Large intestine (tissue), 3 donors: ENCODE measurements around the gene DPT. TPM values are rescaled to one million over a fixed set of nuclear protein-coding genes. Genes with fewer than 3 reads are reported as not detected.

Source experiments
- DNase-seq, 2 donors: peaks; one replicate each; pipeline versions ENCODE4 v3.0.0 to v3.0.0-alpha.2; 2013
- H3K27ac ChIP-seq: one replicate; pipeline ENCODE4 v1.5.1; 2013; ENCODE audit warnings: low read length
- H3K27me3 ChIP-seq: 2 replicates; pipeline ENCODE4 v1.6.1; 2013; ENCODE audit warnings: low read length; ENCODE audit not compliant: control insufficient read depth, insufficient read depth
- H3K36me3 ChIP-seq: 2 replicates; pipeline ENCODE4 v1.6.1; 2013; ENCODE audit warnings: low read length; ENCODE audit not compliant: control insufficient read depth, insufficient read depth
- H3K4me1 ChIP-seq: one replicate; pipeline ENCODE4 v1.6.1; 2013; ENCODE audit warnings: low read length; ENCODE audit not compliant: control insufficient read depth, insufficient read depth
- H3K4me3 ChIP-seq: one replicate; pipeline ENCODE4 v1.5.1; 2013; ENCODE audit warnings: low read length
- H3K9me3 ChIP-seq: one replicate; pipeline ENCODE4 v1.6.1; 2013; ENCODE audit warnings: mild to moderate bottlenecking, low read depth, low read length, moderate library complexity; ENCODE audit not compliant: control insufficient read depth
- WGBS: methylation state at CpG from one replicate; pipeline ENCODE4 v1.1.5; 2013; ENCODE audit warnings: low lambda C conversion rate; ENCODE audit not compliant: insufficient coverage; 5-methylcytosine and 5-hydroxymethylcytosine counted together
- polyA plus RNA-seq: library from polyadenylated mRNA; unstranded; fragments of 120-200 nt; gene quantifications from one replicate; pipeline ENCODE4 v1.2.1, GENCODE V29; 2013

Gene DPT
- polyA plus RNA-seq, 1 donor, result 11.4 TPM

DNA sequence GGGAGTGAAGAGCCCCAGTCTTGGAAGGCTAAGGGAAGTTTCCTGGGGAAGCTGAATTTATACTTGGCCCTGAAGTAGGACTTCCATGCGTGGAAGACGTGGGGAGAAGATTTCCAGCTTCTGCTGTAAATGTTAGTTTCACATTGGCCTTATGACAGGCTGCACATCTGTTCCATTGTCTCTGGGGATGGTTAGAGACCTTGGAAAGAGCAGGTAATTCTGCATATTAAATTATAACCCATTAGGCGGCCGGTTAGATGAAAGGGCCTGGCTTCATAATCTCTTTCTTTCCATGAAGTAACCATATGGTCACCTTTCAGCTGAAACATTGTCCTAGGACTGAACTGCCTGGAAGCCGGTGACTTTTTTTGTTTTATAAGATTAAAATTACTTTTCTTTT is 37.5 kb downstream of the DPT start:
- WGBS, result 94% methylated on average over 3 of the region's 5 CpGs
- peaks cover 43% of the 10 kb centered on the region for H3K4me1 ChIP-seq
- H3K4me3 ChIP-seq, result no peak overlapping the region
- no peak for DNase-seq
- H3K27me3 ChIP-seq, result no peaks in the 10 kb centered on the region
- no peaks in the 10 kb centered on the region for H3K36me3 ChIP-seq
- no peaks in the 10 kb centered on the region for H3K9me3 ChIP-seq
- no peak overlapping the region for H3K27ac ChIP-seq

DNA sequence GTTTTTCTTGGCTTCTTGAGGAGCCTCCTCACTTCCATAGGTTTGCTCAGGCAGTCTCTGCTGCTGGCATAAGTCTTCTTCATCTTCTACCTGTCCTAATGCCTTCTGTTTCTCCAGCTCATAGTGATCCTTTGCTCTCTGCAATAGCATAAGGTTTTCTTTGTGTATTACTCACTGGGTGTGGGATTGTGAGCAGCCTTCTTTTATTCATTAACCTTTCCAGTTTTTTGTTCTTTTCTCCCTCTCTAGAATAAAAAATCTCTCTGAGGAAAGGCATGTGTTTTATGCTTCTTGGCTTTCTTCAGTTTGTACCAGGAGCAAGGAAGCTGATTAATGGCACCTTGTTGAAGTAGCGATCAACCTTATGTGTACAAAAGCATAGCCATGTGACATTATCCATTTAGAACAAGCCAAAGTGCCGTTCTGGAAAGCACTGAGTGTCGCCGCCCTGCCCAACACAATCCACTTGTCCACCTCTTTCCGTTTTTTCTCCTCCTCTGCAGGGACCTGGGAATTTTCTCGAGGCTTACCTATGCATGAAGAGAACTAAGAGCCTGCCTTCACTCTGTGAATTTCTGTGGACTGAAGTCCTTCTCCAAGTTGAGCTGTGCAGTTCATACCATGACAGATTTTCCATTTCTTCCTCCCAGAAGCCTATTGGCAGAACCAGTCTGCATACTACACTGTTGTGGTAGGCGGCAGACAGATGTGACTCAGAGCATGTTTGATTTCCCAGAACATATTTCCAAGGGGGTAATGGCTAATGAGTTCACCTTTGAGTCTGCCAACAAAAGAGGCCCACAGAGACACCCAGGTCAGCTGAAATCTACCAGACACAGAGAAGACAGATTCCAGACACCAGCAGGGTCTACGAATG is 39.0 kb downstream of the DPT start:
- WGBS, result 86% methylated on average over 1 of the region's 8 CpGs
- Histone ChIP-seq H3K36me3 (no peaks in the 10 kb centered on the region), H3K27me3 (no peaks in the 10 kb centered on the region), H3K27ac (peak overlapping the region; percentile 29), H3K4me3 (no peak overlapping the region), H3K9me3 (no peaks in the 10 kb centered on the region), H3K4me1 (peaks cover 34% of the 10 kb centered on the region)
- peak; percentile 48 to 71 for DNase-seq

DNA sequence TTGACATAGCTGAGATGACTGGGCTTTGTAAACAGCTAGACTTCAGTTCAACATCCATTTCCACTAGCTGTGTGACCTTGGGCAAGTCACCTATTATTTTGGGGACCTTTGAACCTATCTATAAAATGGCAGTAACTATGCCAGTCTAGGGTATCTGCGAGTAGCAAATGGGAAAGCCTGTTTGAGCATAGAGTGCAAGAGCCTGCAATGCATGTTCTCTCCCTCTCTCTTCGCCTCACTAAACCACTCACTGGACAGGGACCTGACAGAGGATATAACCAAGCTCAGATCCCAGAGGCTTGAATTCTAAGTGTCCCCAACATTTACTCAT is 39.7 kb downstream of the DPT start:
- Histone ChIP-seq H3K36me3 (no peaks in the 10 kb centered on the region), H3K4me3 (no peak overlapping the region), H3K27ac (no peak overlapping the region), H3K4me1 (peaks cover 30% of the 10 kb centered on the region), H3K9me3 (no peaks in the 10 kb centered on the region), H3K27me3 (no peaks in the 10 kb centered on the region)
- DNase-seq, result no peak
- no CpG with 5 or more reads among the region's 2 CpGs for WGBS

DNA sequence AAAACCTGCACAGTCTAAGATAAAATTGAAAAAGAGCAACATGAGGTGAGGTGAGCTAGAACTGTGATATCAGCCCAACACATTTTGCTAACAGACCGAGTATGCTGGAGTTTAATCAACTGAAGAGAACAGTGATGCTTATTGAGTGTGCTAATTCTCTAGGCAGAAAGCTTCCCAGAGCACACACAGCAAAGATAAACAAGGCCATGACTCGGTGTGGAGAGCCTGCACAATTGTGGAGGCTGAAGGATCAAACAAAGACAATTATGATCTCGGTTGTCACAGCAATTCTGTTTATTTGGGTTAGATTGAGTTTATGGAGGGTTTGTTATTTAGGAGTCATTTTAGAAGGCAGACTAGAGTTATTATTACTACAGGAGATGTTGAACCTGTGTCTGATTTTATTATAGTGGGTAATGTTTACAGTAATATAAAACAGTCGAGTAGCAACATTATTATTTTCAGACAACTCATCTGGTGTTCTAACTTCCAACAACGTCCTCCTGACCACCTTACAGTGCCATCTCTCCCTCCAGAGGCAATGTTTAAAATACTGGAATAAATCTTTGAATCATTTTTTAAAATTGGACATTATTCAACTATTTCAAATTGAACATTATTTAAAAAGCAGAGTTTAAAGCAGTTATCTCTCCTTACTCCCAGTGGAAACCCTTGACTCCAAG is 40.2 kb downstream of the DPT start:
- DNase-seq, result no peak
- Histone ChIP-seq H3K27me3 (no peaks in the 10 kb centered on the region), H3K9me3 (no peaks in the 10 kb centered on the region), H3K4me3 (no peak overlapping the region), H3K27ac (no peak overlapping the region), H3K4me1 (peaks cover 26% of the 10 kb centered on the region), H3K36me3 (no peaks in the 10 kb centered on the region)
- 0% methylated on average over 1 of the region's 5 CpGs for WGBS

DNA sequence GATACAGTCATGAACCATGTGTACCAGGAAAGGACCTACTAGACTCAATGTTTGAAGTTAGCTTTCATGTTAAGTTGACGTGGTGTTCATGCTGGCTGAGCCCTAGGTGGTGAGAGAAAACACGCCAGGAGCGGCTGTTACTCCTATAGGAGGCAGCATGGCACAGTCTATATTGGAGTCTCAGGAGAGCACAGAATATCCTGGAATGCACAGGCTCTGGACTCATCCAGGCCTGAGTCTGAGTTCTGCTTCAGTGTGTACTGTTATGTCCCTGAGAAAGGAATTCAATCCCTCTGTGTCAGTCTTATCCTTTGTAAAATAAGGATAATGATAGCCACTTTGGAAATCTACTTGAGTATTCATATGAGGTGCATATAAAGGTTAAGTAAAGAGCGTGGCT is 41.2 kb downstream of the DPT start:
- Histone ChIP-seq H3K36me3 (no peaks in the 10 kb centered on the region), H3K27me3 (no peaks in the 10 kb centered on the region), H3K27ac (no peak overlapping the region), H3K4me1 (peaks cover 21% of the 10 kb centered on the region), H3K4me3 (no peak overlapping the region), H3K9me3 (no peaks in the 10 kb centered on the region)
- 100% methylated on average over 1 of the region's 4 CpGs for WGBS
- no peak for DNase-seq

DNA sequence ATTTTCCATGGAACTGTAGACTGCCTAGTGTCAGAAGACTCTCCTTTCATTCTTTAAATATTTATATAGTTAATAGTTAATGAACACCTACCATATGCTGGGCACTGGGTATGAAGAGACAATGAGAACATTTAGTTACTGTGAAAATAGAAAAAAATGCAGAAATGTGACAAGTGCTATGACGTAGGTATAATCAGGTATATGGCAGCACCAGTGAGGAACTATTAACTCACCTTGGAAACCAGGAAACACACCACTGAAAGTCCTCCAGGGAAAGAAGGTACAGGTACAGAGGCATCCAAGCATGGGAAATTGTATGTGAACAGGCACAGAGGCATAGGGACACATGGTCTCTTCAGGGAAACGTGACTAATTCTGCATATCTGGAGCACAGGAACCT is 42.3 kb downstream of the DPT start:
- Histone ChIP-seq H3K9me3 (no peaks in the 10 kb centered on the region), H3K4me3 (no peak overlapping the region), H3K27me3 (no peaks in the 10 kb centered on the region), H3K27ac (no peak overlapping the region), H3K4me1 (peaks cover 19% of the 10 kb centered on the region), H3K36me3 (no peaks in the 10 kb centered on the region)
- WGBS, result 80% methylated on average over 1 of the region's 2 CpGs
- peak; percentile 45 to 74 for DNase-seq

DNA sequence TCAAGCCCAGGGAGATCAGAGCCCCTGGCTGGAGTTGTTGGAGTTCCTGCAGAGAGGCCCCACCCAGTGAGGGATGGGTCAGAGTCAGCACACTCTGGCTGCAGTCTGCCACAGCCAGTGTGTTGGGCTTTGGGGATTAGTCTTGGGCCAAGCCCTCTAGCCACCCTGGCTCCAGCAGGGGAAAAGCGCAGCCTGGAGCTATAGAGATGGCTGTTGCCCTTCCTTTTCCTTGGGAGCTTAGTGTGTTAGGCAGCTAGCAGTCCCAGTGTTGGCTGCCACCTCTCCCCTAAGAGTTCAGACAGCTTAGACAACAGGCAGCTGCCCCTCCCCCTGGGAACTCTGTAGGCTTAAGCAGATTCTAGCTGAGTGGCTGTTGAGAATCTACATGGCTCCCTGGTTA is 45.1 kb downstream of the DPT start:
- no CpG with 5 or more reads among the region's 1 CpG for WGBS
- no peak overlapping the region for H3K4me3 ChIP-seq
- H3K4me1 ChIP-seq, result peaks cover 6% of the 10 kb centered on the region

DNA sequence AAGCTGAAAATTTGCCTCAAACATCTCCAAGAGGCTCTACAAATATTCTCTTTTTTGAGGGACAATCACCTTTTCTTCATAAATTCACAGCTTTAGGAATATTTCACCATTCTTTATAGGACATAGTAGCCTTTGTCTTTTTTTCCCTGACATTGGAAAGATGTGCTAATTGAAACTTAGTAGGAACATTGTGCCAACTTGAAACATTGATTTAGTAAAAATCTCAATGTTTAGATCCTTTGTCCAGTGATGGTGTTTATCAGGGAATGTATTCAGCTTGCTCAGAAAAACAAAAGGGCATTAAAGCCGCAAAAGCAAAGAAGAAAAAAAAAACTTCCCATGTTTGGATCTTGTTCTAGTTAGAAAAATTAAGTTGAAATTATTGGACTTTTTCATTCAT is 52.1 kb downstream of the DPT start:
- Histone ChIP-seq H3K9me3 (no peaks in the 10 kb centered on the region), H3K4me3 (no peak overlapping the region), H3K27me3 (no peaks in the 10 kb centered on the region), H3K4me1 (no peaks in the 10 kb centered on the region), H3K36me3 (no peaks in the 10 kb centered on the region), H3K27ac (no peak overlapping the region)
- DNase-seq, result no peak
- WGBS, result 100% methylated on average over 1 of the region's 1 CpG

More for the DNA sequence above, 45.1 kb downstream of the DPT start:
- H3K27ac ChIP-seq, result no peak overlapping the region
- no peak for DNase-seq
- no peaks in the 10 kb centered on the region for H3K27me3 ChIP-seq
- H3K36me3 ChIP-seq, result no peaks in the 10 kb centered on the region
- no peaks in the 10 kb centered on the region for H3K9me3 ChIP-seq

DNA sequence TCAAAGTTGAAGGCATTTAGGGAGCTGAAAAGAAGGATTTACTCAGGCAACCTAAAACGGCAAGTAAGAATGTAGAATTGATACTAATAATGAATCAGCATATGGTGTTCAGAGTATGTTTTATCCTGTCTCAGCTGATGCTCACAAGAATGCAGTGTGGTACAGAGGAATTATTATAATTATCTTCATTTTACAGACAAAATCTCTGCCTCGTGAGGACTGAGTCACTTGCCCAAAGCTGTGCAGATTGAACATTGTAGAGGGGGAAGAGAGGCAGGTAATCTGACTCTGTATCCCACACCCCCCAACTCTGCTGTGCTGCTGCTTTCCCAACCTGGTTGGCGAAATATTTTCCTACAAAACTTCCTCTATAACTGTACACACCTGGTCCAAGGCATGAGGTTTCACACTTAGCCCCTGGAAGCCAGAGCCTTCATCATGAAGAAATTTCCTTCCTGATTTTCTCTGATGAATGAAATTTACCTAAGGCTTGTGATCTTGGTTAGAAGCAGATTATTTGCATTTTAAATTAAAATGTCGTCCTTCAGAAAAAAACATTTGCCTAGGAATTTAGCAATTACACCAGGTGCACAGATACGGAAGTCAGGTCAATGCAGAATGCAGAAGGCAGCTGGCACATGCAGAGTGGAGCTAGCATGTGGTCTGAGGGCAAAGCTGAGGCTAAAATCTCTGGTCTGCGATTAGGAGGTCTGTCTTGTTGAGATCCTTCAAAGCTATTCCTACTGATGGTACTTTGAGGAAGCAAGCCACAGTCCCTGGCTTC is 52.8 kb downstream of the DPT start:
- WGBS, result 88% methylated on average over 2 of the region's 6 CpGs
- H3K4me3 ChIP-seq, result no peak overlapping the region
- no peaks in the 10 kb centered on the region for H3K4me1 ChIP-seq
- H3K27me3 ChIP-seq, result no peaks in the 10 kb centered on the region
- no peak overlapping the region for H3K27ac ChIP-seq
- no peaks in the 10 kb centered on the region for H3K9me3 ChIP-seq
- H3K36me3 ChIP-seq, result no peaks in the 10 kb centered on the region
- DNase-seq, result no peak

DNA sequence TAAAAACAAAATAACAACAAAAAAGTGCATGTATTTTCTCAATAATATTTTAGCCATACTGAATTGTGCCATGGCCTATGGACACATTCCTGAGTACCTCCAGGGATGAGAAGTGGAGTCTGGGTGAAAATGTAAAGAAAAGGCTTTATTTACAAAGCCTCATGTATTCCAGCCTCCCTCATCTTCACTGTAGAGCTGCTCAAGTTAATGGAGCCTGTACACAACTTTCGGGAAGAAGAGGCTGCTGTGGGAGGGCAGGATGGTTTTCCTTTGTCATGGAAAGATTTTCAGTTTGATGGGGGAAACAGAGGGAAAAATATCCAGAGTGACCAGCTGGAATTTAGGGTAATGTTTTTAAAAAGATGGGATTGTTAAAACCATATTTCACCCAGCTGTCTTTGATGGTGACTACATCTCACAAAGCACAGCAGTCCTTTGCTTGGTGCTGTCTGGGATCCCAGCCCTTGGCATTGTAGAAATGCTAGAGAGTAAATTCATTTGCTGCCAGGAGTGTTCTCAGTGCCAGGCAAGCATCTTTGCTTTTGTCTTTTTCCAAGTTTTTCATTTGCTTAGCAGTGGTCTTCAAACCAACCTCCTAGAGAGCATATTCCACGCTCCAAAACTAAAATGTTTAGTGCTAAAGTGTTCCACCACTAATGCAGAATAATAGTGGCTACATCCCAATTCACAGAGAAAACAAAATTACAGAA is 54.9 kb downstream of the DPT start:
- peaks cover 3% of the 10 kb centered on the region for H3K9me3 ChIP-seq
- H3K27me3 ChIP-seq, result no peaks in the 10 kb centered on the region
- no peak for DNase-seq
- 80% methylated on average over 1 of the region's 2 CpGs for WGBS
- no peak overlapping the region for H3K4me3 ChIP-seq
- no peak overlapping the region for H3K27ac ChIP-seq
- H3K36me3 ChIP-seq, result no peaks in the 10 kb centered on the region
- no peaks in the 10 kb centered on the region for H3K4me1 ChIP-seq
